HepG2 (cell line): ENCODE data around the gene CFAP99. TPM values are rescaled to one million over a fixed set of nuclear protein-coding genes. Genes with fewer than 3 reads are reported as not detected.
A peak's percentile ranks its signal among the peaks of the same experiment; 100 is the strongest.

ENCODE experiments used
- AKNA ChIP-seq: sonication (generic); formaldehyde crosslinking; IDR thresholded peaks from 2 replicates; pipeline ENCODE4 v1.4.0; 2020; ENCODE audit warnings: missing genetic modification reagents, borderline replicate concordance
- ATM ChIP-seq: fragments of 450-650 bp; IDR thresholded peaks from 2 replicates; pipeline ENCODE4 v1.7.1; 2017; ENCODE audit warnings: mild to moderate bottlenecking, borderline replicate concordance
- EED ChIP-seq: sonication (generic); formaldehyde crosslinking; IDR thresholded peaks from 2 replicates; pipeline ENCODE4 v1.5.0; 2020; ENCODE audit warnings: mild to moderate bottlenecking, missing genetic modification reagents
- FOXJ3 ChIP-seq: sonication (generic); formaldehyde crosslinking; IDR thresholded peaks from 2 replicates; pipeline ENCODE4 v1.4.0; 2020; ENCODE audit warnings: missing genetic modification reagents, mild to moderate bottlenecking, borderline replicate concordance
- GABPB1 ChIP-seq: IDR thresholded peaks from 2 replicates; pipeline ENCODE4 v1.6.1; 2016; ENCODE audit warnings: mild to moderate bottlenecking, missing genetic modification reagents, moderate library complexity, missing compliant biosample characterization
- HMGA1 ChIP-seq: sonication (generic); formaldehyde crosslinking; conservative IDR thresholded peaks from 2 replicates; pipeline ENCODE4 v1.4.0; 2020; ENCODE audit warnings: missing genetic modification reagents
- KMT2A ChIP-seq: sonication (generic); formaldehyde crosslinking; IDR thresholded peaks from 2 replicates; pipeline ENCODE4 v1.4.0; 2020; ENCODE audit warnings: missing genetic modification reagents
- NFE2 ChIP-seq: sonication (generic); formaldehyde crosslinking; IDR thresholded peaks from 2 replicates; pipeline ENCODE4 v1.4.0; 2020; ENCODE audit warnings: missing genetic modification reagents
- PHF20 ChIP-seq: sonication (generic); formaldehyde crosslinking; IDR thresholded peaks from 2 replicates; pipeline ENCODE4 v1.5.0; 2020; ENCODE audit warnings: mild to moderate bottlenecking, missing genetic modification reagents
- PRMT3 ChIP-seq: sonication (generic); formaldehyde crosslinking; IDR thresholded peaks from 2 replicates; pipeline ENCODE4 v1.8.1; 2022; ENCODE audit warnings: low read depth, mild to moderate bottlenecking, moderate library complexity, missing genetic modification reagents, borderline replicate concordance
- ZHX2 ChIP-seq, 2 experiments: sonication (generic) in 1 of 2; formaldehyde crosslinking in 1 of 2; IDR thresholded peaks; 2 replicates each; pipeline versions ENCODE4 v1.6.1 to v1.9.0; 2014 to 2022; ENCODE audit warnings: antibody characterized with exemption in 1 of 2, borderline replicate concordance in 1 of 2, inconsistent platforms in 1 of 2, low read depth in 1 of 2, missing genetic modification reagents in 1 of 2
- ZMYM4 ChIP-seq: sonication (generic); formaldehyde crosslinking; IDR thresholded peaks from 2 replicates; pipeline ENCODE4 v1.8.1; 2023; ENCODE audit warnings: mild to moderate bottlenecking, missing genetic modification reagents
- ZNF331 ChIP-seq: sonication (generic); formaldehyde crosslinking; IDR thresholded peaks from 2 replicates; pipeline ENCODE4 v1.4.0; 2020; ENCODE audit warnings: missing genetic modification reagents
- ZNF335 ChIP-seq: sonication (generic); formaldehyde crosslinking; IDR thresholded peaks from 2 replicates; pipeline ENCODE4 v1.4.0; 2020; ENCODE audit warnings: missing genetic modification reagents
- ZNF557 ChIP-seq: sonication (generic); formaldehyde crosslinking; IDR thresholded peaks from 2 replicates; pipeline ENCODE4 v1.4.0; 2020; ENCODE audit warnings: missing genetic modification reagents
- ZNF644 ChIP-seq: IDR thresholded peaks from 2 replicates; pipeline ENCODE4 v1.6.1; 2016; ENCODE audit warnings: low read depth
- ZNF652 ChIP-seq: IDR thresholded peaks from 2 replicates; pipeline ENCODE4 v1.6.1; 2016; ENCODE audit warnings: low read depth, borderline replicate concordance
- ZZZ3 ChIP-seq: sonication (generic); formaldehyde crosslinking; IDR thresholded peaks from 2 replicates; pipeline ENCODE4 v1.4.0; 2020; ENCODE audit warnings: missing genetic modification reagents, mild to moderate bottlenecking, borderline replicate concordance
- polyA plus RNA-seq, 8 experiments: library from polyadenylated mRNA; depleted of rRNA in 3 of 8; stranded (reverse) in 7 of 8; unstranded in 1 of 8; fragments of >200 nt; fragmentation: Illumina TruSeq in 4 of 8; extraction: Trizol in 4 of 8; gene quantifications; 2 replicates each; pipeline versions ENCODE4 v1.2.1 to v1.2.3, GENCODE V29; 2011 to 2016; ENCODE audit warnings: low read depth in 4 of 8, missing spikeins in 1 of 8, mixed read lengths in 1 of 8; ENCODE audit not compliant: insufficient read depth in 1 of 8
- total RNA-seq, 5 experiments: library from RNA; depleted of rRNA; stranded (reverse); fragments of >200 nt; fragmentation: Illumina TruSeq; extraction: Trizol; gene quantifications; 2 replicates each; pipeline ENCODE4 v1.2.3, GENCODE V29; 2016; ENCODE audit warnings: low read depth in 1 of 5

The CFAP99 gene
- total and polyA plus RNA-seq, 2 of the 13 experiments (the other 11 are each of a cell fraction or from before 2014, with no cell fraction given): not detected

GRCh38 chr4:2462218-2462991, 43.6 kb downstream of the CFAP99 start (continued):
- TF ChIP-seq FOXJ3 (no peak), GABPB1 (peak; percentile 73; the same call in 1 of the 2 replicates), ZNF331 (CRISPR knock-in tag) (peak; percentile 53; the same call in 1 of the 2 replicates), ZMYM4 (peak; percentile 65; the same call in 1 of the 2 replicates), ATM (no peak), KMT2A (CRISPR knock-in tag) (peak; percentile 44), AKNA (CRISPR knock-in tag) (peak; percentile 61; the same call in 1 of the 2 replicates), ZNF557 (CRISPR knock-in tag) (no peak), PHF20 (CRISPR knock-in tag) (peak; percentile 43; the same call in 1 of the 2 replicates), ZHX2 (IDR thresholded peaks at IDR 0.05; ENCODE audit: low read depth) (no peak), ZHX2 (CRISPR knock-in tag; IDR thresholded peaks at IDR 0.05; ENCODE audit: borderline replicate concordance) (peak; percentile 87), ZNF644 (CRISPR knock-in tag) (no peak), NFE2 (CRISPR knock-in tag) (no peak), EED (CRISPR knock-in tag) (peak; percentile 87; the same call in 1 of the 2 replicates), ZNF335 (no peak), ZNF652 (CRISPR knock-in tag) (no peak), HMGA1 (CRISPR knock-in tag) (no peak), ZZZ3 (CRISPR knock-in tag) (no peak), PRMT3 (0 out of 2 replicates have a peak, but pooled peaks have one; percentile 54)
